H9 (cell line): ENCODE results near the gene ERICH4. TPM values are rescaled to one million over a fixed set of nuclear protein-coding genes. Genes with fewer than 3 reads are reported as not detected.

ENCODE experiments used
- DNase-seq: peaks from one replicate; pipeline ENCODE4 v3.0.0-alpha.2; 2017
- H2AFZ ChIP-seq: one replicate; pipeline ENCODE4 v1.6.1; 2013; ENCODE audit warnings: mild to moderate bottlenecking, low read length, control low read depth, moderate library complexity
- H2AK5ac ChIP-seq: 2 replicates; pipeline ENCODE4 v1.6.1; 2013; ENCODE audit warnings: low read length, control low read depth, mixed read lengths; ENCODE audit not compliant: insufficient read length
- H2BK120ac ChIP-seq: one replicate; pipeline ENCODE4 v1.6.1; 2013; ENCODE audit warnings: low read depth, mild to moderate bottlenecking, low read length, control low read depth, inconsistent platforms; ENCODE audit not compliant: poor library complexity, severe bottlenecking
- H2BK12ac ChIP-seq: 2 replicates; pipeline ENCODE4 v1.6.1; 2013; ENCODE audit warnings: low read length, control low read depth, mixed read lengths, low read depth; ENCODE audit not compliant: insufficient read length
- H2BK15ac ChIP-seq: 2 replicates; pipeline ENCODE4 v1.6.1; 2013; ENCODE audit warnings: low read depth, low read length, control low read depth
- H2BK20ac ChIP-seq: one replicate; pipeline ENCODE4 v1.6.1; 2013; ENCODE audit warnings: low read depth, mild to moderate bottlenecking, low read length, control low read depth, inconsistent platforms; ENCODE audit not compliant: poor library complexity, severe bottlenecking
- H2BK5ac ChIP-seq: 2 replicates; pipeline ENCODE4 v1.6.1; 2013; ENCODE audit warnings: low read length, control low read depth, mixed read lengths; ENCODE audit not compliant: insufficient read length
- H3K14ac ChIP-seq: 2 replicates; pipeline ENCODE4 v1.6.1; 2013; ENCODE audit warnings: low read length, control low read depth; ENCODE audit not compliant: insufficient read depth
- H3K18ac ChIP-seq: 2 replicates; pipeline ENCODE4 v1.6.1; 2013; ENCODE audit warnings: low read depth, mild to moderate bottlenecking, mixed read lengths, low read length, control low read depth; ENCODE audit not compliant: insufficient read length
- H3K23ac ChIP-seq: 2 replicates; pipeline ENCODE4 v1.6.1; 2013; ENCODE audit warnings: low read length, control low read depth, mixed read lengths, low read depth; ENCODE audit not compliant: insufficient read length
- H3K23me2 ChIP-seq: 2 replicates; pipeline ENCODE4 v1.6.1; 2013; ENCODE audit warnings: low read depth, mild to moderate bottlenecking, mixed read lengths, low read length, control low read depth; ENCODE audit not compliant: insufficient read length, poor library complexity, severe bottlenecking
- H3K27ac ChIP-seq: 2 replicates; pipeline ENCODE4 v1.5.1; 2013; ENCODE audit warnings: low read length, control low read depth, mixed read lengths, low read depth; ENCODE audit not compliant: insufficient read length
- H3K27me3 ChIP-seq: 2 replicates; pipeline ENCODE4 v1.6.1; 2013; ENCODE audit warnings: low read length, control low read depth, inconsistent platforms; ENCODE audit not compliant: insufficient read depth
- H3K4ac ChIP-seq: 2 replicates; pipeline ENCODE4 v1.6.1; 2013; ENCODE audit warnings: low read depth, mild to moderate bottlenecking, control low read depth, inconsistent platforms, low read length, moderate library complexity
- H3K4me1 ChIP-seq: 2 replicates; pipeline ENCODE4 v1.6.1; 2013; ENCODE audit warnings: low read length, control low read depth, inconsistent platforms; ENCODE audit not compliant: insufficient read depth
- H3K4me2 ChIP-seq: 2 replicates; pipeline ENCODE4 v1.6.1; 2013; ENCODE audit warnings: low read length, control low read depth, mixed read lengths; ENCODE audit not compliant: insufficient read length, insufficient read depth
- H3K56ac ChIP-seq: 2 replicates; pipeline ENCODE4 v1.6.1; 2013; ENCODE audit warnings: low read depth, mild to moderate bottlenecking, mixed read lengths, low read length, control low read depth; ENCODE audit not compliant: insufficient read length
- H3K79me1 ChIP-seq: 2 replicates; pipeline ENCODE4 v1.6.1; 2013; ENCODE audit warnings: low read depth, mild to moderate bottlenecking, moderate library complexity, low read length, control low read depth, inconsistent platforms; ENCODE audit not compliant: insufficient read depth, poor library complexity, severe bottlenecking
- H3K79me2 ChIP-seq: 2 replicates; pipeline ENCODE4 v1.6.1; 2013; ENCODE audit warnings: low read length, control low read depth, inconsistent platforms; ENCODE audit not compliant: insufficient read depth
- H3K9ac ChIP-seq: 2 replicates; pipeline ENCODE4 v1.6.1; 2013; ENCODE audit warnings: low read length, control low read depth, mixed read lengths; ENCODE audit not compliant: insufficient read length; ENCODE audit errors: extremely low read depth
- H3K9me3 ChIP-seq: one replicate; pipeline ENCODE4 v1.6.1; 2013; ENCODE audit warnings: low read depth, low read length, inconsistent platforms; ENCODE audit not compliant: control insufficient read depth
- H3T11ph ChIP-seq: one replicate; pipeline ENCODE4 v1.6.1; 2013; ENCODE audit warnings: mild to moderate bottlenecking, low read length, control low read depth, inconsistent platforms
- H4K20me1 ChIP-seq: one replicate; pipeline ENCODE4 v1.6.1; 2013; ENCODE audit not compliant: control insufficient read depth, insufficient read length, insufficient read depth
- H4K5ac ChIP-seq: 2 replicates; pipeline ENCODE4 v1.6.1; 2013; ENCODE audit warnings: low read depth, mild to moderate bottlenecking, mixed read lengths, low read length, control low read depth; ENCODE audit not compliant: insufficient read length
- H4K8ac ChIP-seq: replicated peaks from 2 replicates; pipeline ENCODE4 v1.6.1; 2013; ENCODE audit warnings: low read length, control low read depth, mixed read lengths, low read depth; ENCODE audit not compliant: insufficient read length
- H4K91ac ChIP-seq: 2 replicates; pipeline ENCODE4 v1.6.1; 2013; ENCODE audit warnings: low read depth, mild to moderate bottlenecking, moderate library complexity, mixed read lengths, low read length, control low read depth; ENCODE audit not compliant: insufficient read length
- H3K27ac Mint-ChIP-seq, 3 experiments: 2 replicates in 2 of 3; 3 replicates in 1 of 3; pipeline ENCODE4 v1.8.0; 2020 to 2021; ENCODE audit warnings: mixed read lengths in 3 of 3, mild to moderate bottlenecking in 1 of 3, moderate library complexity in 1 of 3
- H3K27me3 Mint-ChIP-seq: 2 replicates; pipeline ENCODE4 v1.8.0; 2021; ENCODE audit warnings: low read depth, mild to moderate bottlenecking, moderate library complexity, mixed read lengths
- H3K36me3 Mint-ChIP-seq, 3 experiments: 2 replicates in 2 of 3; 3 replicates in 1 of 3; pipeline ENCODE4 v1.8.0; 2020 to 2021; ENCODE audit warnings: low read depth in 3 of 3, mixed read lengths in 3 of 3; ENCODE audit not compliant: insufficient read depth in 1 of 3
- H3K4me1 Mint-ChIP-seq, 2 experiments: 2 replicates each; pipeline ENCODE4 v1.8.0; 2020; ENCODE audit warnings: mixed read lengths in 2 of 2
- H3K4me3 Mint-ChIP-seq, 2 experiments: 2 replicates in 1 of 2; 3 replicates in 1 of 2; pipeline ENCODE4 v1.8.0; 2020 to 2021; ENCODE audit warnings: mild to moderate bottlenecking in 2 of 2, mixed read lengths in 2 of 2, moderate library complexity in 1 of 2
- H3K9me3 Mint-ChIP-seq, 2 experiments: 2 replicates in 1 of 2; 3 replicates in 1 of 2; pipeline ENCODE4 v1.8.0; 2020; ENCODE audit warnings: mild to moderate bottlenecking in 2 of 2, mixed read lengths in 2 of 2, moderate library complexity in 1 of 2
- WGBS: extraction: QIAGEN DNeasy Blood & Tissue Kit; methylation state at CpG from one replicate; pipeline ENCODE4 v1.1.7; 2013; ENCODE audit warnings: missing lambda C conversion rate, low lambda C conversion rate, mixed read lengths; ENCODE audit not compliant: insufficient read length; ENCODE audit errors: extremely low coverage; 5-methylcytosine and 5-hydroxymethylcytosine counted together
- total RNA-seq: library from RNA; stranded (reverse); gene quantifications from 2 replicates; pipeline ENCODE4 v1.2.1, GENCODE V29; 2021
- TF ChIP-seq, protein P1 (sequence below): fragments of 200-600 bp; sonication (generic); conservative IDR thresholded peaks from 3 replicates; pipeline ENCODE4 v1.8.0; 2021; ENCODE audit warnings: antibody characterized with exemption, mild to moderate bottlenecking

Gene ERICH4
- total RNA-seq, 1 experiment from 2014 or later = not detected

DNA sequence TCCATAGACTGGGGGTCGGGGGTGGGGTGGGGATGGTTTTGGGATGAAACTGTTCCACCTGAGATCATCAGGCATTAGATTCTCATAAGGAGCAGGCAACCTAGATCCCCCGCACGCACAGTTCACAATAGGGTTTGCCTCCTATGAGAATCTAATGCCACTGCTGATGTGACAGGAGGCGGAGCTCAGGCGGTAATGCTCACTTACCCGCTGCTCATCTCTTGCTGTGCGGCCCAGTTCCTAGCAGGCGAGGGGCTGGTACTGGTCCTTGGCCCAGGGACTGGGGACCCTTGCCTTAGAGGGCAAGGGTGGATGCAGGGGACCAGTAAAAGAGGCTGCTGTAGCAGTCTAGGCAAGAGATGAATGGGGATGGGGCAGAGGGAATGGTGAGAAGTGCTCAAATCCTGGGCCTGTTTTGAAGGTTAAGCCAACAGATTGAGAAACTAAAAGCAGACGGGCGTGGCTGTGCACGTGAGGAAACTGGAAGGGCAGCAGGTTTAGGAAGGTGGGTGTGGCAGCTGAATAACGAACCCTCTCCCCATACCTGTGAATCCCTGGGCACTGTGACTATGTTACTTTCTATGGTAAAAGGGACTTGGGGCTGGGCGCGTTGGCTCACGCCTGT is 1.5 kb upstream of the ERICH4 start:
- TF ChIP-seq, protein P1, sequence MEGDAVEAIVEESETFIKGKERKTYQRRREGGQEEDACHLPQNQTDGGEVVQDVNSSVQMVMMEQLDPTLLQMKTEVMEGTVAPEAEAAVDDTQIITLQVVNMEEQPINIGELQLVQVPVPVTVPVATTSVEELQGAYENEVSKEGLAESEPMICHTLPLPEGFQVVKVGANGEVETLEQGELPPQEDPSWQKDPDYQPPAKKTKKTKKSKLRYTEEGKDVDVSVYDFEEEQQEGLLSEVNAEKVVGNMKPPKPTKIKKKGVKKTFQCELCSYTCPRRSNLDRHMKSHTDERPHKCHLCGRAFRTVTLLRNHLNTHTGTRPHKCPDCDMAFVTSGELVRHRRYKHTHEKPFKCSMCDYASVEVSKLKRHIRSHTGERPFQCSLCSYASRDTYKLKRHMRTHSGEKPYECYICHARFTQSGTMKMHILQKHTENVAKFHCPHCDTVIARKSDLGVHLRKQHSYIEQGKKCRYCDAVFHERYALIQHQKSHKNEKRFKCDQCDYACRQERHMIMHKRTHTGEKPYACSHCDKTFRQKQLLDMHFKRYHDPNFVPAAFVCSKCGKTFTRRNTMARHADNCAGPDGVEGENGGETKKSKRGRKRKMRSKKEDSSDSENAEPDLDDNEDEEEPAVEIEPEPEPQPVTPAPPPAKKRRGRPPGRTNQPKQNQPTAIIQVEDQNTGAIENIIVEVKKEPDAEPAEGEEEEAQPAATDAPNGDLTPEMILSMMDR = no peak
- no peak overlapping the region for H3K27ac ChIP-seq
- Mint-ChIP-seq H3K4me3 (no peak overlapping the region), H3K4me1 (peaks cover 0 to 4% of the 10 kb centered on the region in 2 experiments; a peak in 1 of 4 replicates), H3K36me3 (peaks cover 6 to 10% (median 9%) of the 10 kb centered on the region in 3 experiments), H3K27ac (no peak overlapping the region), H3K27me3 (peaks cover 12% of the 10 kb centered on the region), H3K9me3 (peaks cover 0 to 5% of the 10 kb centered on the region in 2 experiments; a peak in 1 of 5 replicates)
- no peaks in the 10 kb centered on the region for H3K27me3 ChIP-seq
- H2BK12ac ChIP-seq = no peak overlapping the region
- no peak overlapping the region for H3K9ac ChIP-seq
- H3K4me1 ChIP-seq = no peaks in the 10 kb centered on the region; the same call in 1 of the 2 replicates
- WGBS = no CpG with 5 or more reads among the region's 15 CpGs
- H3T11ph ChIP-seq = no peak overlapping the region
- no peak overlapping the region for H3K56ac ChIP-seq
- no peak overlapping the region for H2BK15ac ChIP-seq
- H2AFZ ChIP-seq = no peak overlapping the region
- no peak overlapping the region for H3K18ac ChIP-seq
- H3K79me2 ChIP-seq = no peaks in the 10 kb centered on the region
- H2BK5ac ChIP-seq = no peak overlapping the region
- DNase-seq = no peak
- H3K23me2 ChIP-seq = no peaks in the 10 kb centered on the region
- H3K23ac ChIP-seq = no peak overlapping the region
- H3K14ac ChIP-seq = no peak overlapping the region
- no peak overlapping the region for H2BK120ac ChIP-seq
- H3K4me2 ChIP-seq = no peak overlapping the region
- no peak overlapping the region for H3K4ac ChIP-seq
- H4K8ac ChIP-seq = no peak overlapping the region
- H3K9me3 ChIP-seq = no peaks in the 10 kb centered on the region
- no peaks in the 10 kb centered on the region for H4K20me1 ChIP-seq
- peaks cover 3% of the 10 kb centered on the region for H3K79me1 ChIP-seq
- no peak overlapping the region for H4K91ac ChIP-seq
- H4K5ac ChIP-seq = no peak overlapping the region
- H2AK5ac ChIP-seq = no peak overlapping the region
- no peak overlapping the region for H2BK20ac ChIP-seq
